HepG2 (cell line): Measurements from ENCODE around the gene WDR27.

Source experiments
- BRF2 ChIP-seq: sonication (generic); formaldehyde crosslinking; IDR thresholded peaks from 2 replicates; pipeline ENCODE4 v1.8.1; 2022; ENCODE audit warnings: mild to moderate bottlenecking, missing genetic modification reagents
- EHMT2 ChIP-seq: fragments of 200-600 bp; sonication (generic); IDR thresholded peaks from 2 replicates; pipeline ENCODE4 v1.7.0; 2017; ENCODE audit warnings: antibody characterized with exemption, low read depth, low read length, borderline replicate concordance
- POLR2A ChIP-seq, 2 experiments: IDR thresholded peaks; 2 replicates each; pipeline ENCODE4 v1.6.1; 2011; ENCODE audit warnings: low read depth in 2 of 2, low read length in 2 of 2, mild to moderate bottlenecking in 1 of 2, moderate library complexity in 1 of 2; ENCODE audit not compliant: insufficient read depth in 1 of 2
- PRDM15 ChIP-seq: sonication (generic); formaldehyde crosslinking; IDR thresholded peaks from 2 replicates; pipeline ENCODE4 v1.4.0; 2020; ENCODE audit warnings: missing genetic modification reagents
- SIN3A ChIP-seq: IDR thresholded peaks from 2 replicates; pipeline ENCODE4 v1.6.1; 2011; ENCODE audit warnings: low read depth, mild to moderate bottlenecking, control low read depth, low read length, borderline replicate concordance
- SUZ12 ChIP-seq: fragments of 150-350 bp; IDR thresholded peaks from 2 replicates; pipeline ENCODE4 v1.6.1; 2014; ENCODE audit warnings: low read depth, low read length
- ZNF772 ChIP-seq: sonication (generic); formaldehyde crosslinking; IDR thresholded peaks from 2 replicates; pipeline ENCODE4 v1.5.0; 2020; ENCODE audit warnings: mild to moderate bottlenecking, missing genetic modification reagents
- ZNF883 ChIP-seq: sonication (generic); formaldehyde crosslinking; IDR thresholded peaks from 2 replicates; pipeline ENCODE4 v1.5.1; 2020; ENCODE audit warnings: mild to moderate bottlenecking, missing genetic modification reagents; ENCODE audit errors: not compliant biosample characterization
- TF ChIP-seq, protein P1 (sequence below): sonication (generic); formaldehyde crosslinking; IDR thresholded peaks from 2 replicates; pipeline ENCODE4 v1.5.0; 2020; ENCODE audit warnings: mild to moderate bottlenecking, missing genetic modification reagents, moderate library complexity

DNA sequence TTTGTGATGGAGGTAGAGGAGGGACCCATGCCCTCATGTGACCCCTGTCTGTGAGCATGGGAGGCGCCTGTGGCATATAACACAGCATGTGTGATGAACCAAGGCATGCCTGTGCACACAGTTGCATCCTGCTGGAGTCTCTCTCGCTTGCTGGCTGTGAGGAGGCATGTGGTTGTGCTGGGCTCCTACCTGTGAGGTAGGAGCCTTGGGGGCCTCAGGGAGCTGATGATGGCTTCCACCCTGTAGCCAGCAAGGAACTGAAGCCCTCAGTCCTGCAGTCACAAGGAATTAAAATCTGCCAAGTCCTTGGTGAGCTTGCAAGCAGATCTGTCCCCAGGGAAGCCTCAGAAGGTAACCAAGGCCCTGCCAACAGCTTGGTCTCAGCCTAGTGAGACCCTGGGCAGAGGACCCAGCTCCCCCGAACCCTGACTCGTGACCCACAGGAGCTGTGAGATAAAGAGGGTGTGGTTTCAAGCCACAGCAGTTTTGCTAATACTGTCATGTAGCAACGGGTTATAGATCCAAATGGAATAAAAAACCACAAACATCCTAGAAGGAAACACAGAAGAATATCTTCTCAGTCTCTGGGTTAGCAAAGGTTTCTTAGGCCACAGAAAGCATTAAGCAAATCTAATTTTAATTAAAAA, 145.7 kb downstream of the WDR27 start:
- no peak for TF ChIP-seq SIN3A
- TF ChIP-seq PRDM15, result no peak
- TF ChIP-seq, protein P1, sequence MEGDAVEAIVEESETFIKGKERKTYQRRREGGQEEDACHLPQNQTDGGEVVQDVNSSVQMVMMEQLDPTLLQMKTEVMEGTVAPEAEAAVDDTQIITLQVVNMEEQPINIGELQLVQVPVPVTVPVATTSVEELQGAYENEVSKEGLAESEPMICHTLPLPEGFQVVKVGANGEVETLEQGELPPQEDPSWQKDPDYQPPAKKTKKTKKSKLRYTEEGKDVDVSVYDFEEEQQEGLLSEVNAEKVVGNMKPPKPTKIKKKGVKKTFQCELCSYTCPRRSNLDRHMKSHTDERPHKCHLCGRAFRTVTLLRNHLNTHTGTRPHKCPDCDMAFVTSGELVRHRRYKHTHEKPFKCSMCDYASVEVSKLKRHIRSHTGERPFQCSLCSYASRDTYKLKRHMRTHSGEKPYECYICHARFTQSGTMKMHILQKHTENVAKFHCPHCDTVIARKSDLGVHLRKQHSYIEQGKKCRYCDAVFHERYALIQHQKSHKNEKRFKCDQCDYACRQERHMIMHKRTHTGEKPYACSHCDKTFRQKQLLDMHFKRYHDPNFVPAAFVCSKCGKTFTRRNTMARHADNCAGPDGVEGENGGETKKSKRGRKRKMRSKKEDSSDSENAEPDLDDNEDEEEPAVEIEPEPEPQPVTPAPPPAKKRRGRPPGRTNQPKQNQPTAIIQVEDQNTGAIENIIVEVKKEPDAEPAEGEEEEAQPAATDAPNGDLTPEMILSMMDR (CRISPR knock-in tag), result no peak
- TF ChIP-seq ZNF883 (CRISPR knock-in tag), result no peak
- TF ChIP-seq ZNF772 (CRISPR knock-in tag), result no peak
- no peak for TF ChIP-seq POLR2A (IDR thresholded peaks at IDR 0.05; ENCODE audit: insufficient read depth in 1 of 2, low read depth in 2 of 2, low read length in 2 of 2)
- no peak for TF ChIP-seq EHMT2
- TF ChIP-seq SUZ12, result no peak
- no peak for TF ChIP-seq BRF2
